ENCODE data around the gene LCNL1. TPM values are rescaled to one million over a fixed set of nuclear protein-coding genes. Genes with fewer than 3 reads are reported as not detected.
"Not testable (repeated sequence)": the region's sequence is repeated elsewhere in the genome, so short reads cannot be mapped to it uniquely, and the experiment has no call there.

LCNL1 gene
- total RNA-seq, 3 donors from 2014 or later, result not detected

- Mint-ChIP-seq H3K9me3 (no peaks in the 10 kb centered on the region), H3K27me3 (ENCODE audit: low read depth) (no peaks in the 10 kb centered on the region), H3K36me3 (ENCODE audit: insufficient read depth) (no peaks in the 10 kb centered on the region), H3K4me3 (peak overlapping the region; percentile 77), H3K4me1 (ENCODE audit: low read depth) (peaks cover 48% of the 10 kb centered on the region)
- DNase-seq (peak; percentile 71), ATAC-seq (peak; percentile 39 to 51)
Observed at GRCh38 chr9:137029058-137029936, 46.5 kb downstream of the LCNL1 start.

GRCh38 chr9:137030006-137030405 is 47.2 kb downstream of the LCNL1 start:
- DNase-seq (no peak), ATAC-seq (no peak)
- H3K9me3 Mint-ChIP-seq, result no peaks in the 10 kb centered on the region
- no peaks in the 10 kb centered on the region for H3K27me3 Mint-ChIP-seq (ENCODE audit: low read depth)
- H3K36me3 Mint-ChIP-seq (ENCODE audit: insufficient read depth), result no peaks in the 10 kb centered on the region
- peak overlapping the region; percentile 69 for H3K4me3 Mint-ChIP-seq
- H3K4me1 Mint-ChIP-seq (ENCODE audit: low read depth), result peaks cover 55% of the 10 kb centered on the region

- Mint-ChIP-seq H3K9me3 (no peaks in the 10 kb centered on the region), H3K4me3 (peak overlapping the region; percentile 69)
Observed at GRCh38 chr9:137030538-137031527, 48.0 kb downstream of the LCNL1 start.

GRCh38 chr9:137031904-137032640 is 49.3 kb downstream of the LCNL1 start, which contains the start of gene FUT7:
Gene FUT7 (minus strand): TSS chr9:137032088. CDS start chr9:137031991, 97 bp downstream.
- Mint-ChIP-seq H3K4me1 (ENCODE audit: low read depth) (peaks cover 53% of the 10 kb centered on the region), H3K4me3 (peak within 1 kb of the TSS; percentile 69)
- ATAC-seq, result no peak

More at GRCh38 chr9:137030538-137031527, 48.0 kb downstream of the LCNL1 start:
- peak; percentile 20 for DNase-seq
- no peaks in the 10 kb centered on the region for H3K36me3 Mint-ChIP-seq (ENCODE audit: insufficient read depth)
- H3K27me3 Mint-ChIP-seq (ENCODE audit: low read depth), result no peaks in the 10 kb centered on the region
- H3K4me1 Mint-ChIP-seq (ENCODE audit: low read depth), result peaks cover 58% of the 10 kb centered on the region
- ATAC-seq, result no peak

DNA sequence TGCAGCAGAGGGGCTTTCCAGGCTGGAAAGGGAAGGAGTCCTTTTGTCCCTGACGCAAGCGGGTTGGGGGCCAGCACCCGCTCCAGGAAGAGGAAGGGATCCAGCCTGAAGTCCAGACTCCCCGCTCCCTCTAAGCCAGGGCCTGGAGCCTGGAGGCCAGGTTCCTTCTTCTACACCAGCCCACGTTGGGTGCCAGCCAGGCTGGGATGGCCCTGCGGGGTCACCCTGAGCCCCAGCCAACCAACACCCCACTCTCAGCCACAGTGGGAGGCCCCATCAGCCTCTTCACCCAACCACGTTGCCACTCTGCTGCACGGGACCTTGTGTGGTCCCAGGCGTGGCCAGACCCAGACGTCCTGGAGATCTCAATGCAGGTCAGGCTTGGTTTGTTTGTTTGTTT is 50.1 kb downstream of the LCNL1 start:
- no peaks in the 10 kb centered on the region for H3K27me3 Mint-ChIP-seq (ENCODE audit: low read depth)
- DNase-seq (no peak), ATAC-seq (no peak)
- no peaks in the 10 kb centered on the region for H3K36me3 Mint-ChIP-seq (ENCODE audit: insufficient read depth)
- peak overlapping the region; percentile 11 for H3K4me3 Mint-ChIP-seq
- H3K4me1 Mint-ChIP-seq (ENCODE audit: low read depth), result peaks cover 50% of the 10 kb centered on the region
- no peaks in the 10 kb centered on the region for H3K9me3 Mint-ChIP-seq

More at GRCh38 chr9:137031904-137032640, 49.3 kb downstream of the LCNL1 start, which contains the start of gene FUT7:
- H3K27me3 Mint-ChIP-seq (ENCODE audit: low read depth), result no peaks in the 10 kb centered on the region
- no peaks in the 10 kb centered on the region for H3K9me3 Mint-ChIP-seq
- no peaks in the 10 kb centered on the region for H3K36me3 Mint-ChIP-seq (ENCODE audit: insufficient read depth)
- no peak for DNase-seq

DNA sequence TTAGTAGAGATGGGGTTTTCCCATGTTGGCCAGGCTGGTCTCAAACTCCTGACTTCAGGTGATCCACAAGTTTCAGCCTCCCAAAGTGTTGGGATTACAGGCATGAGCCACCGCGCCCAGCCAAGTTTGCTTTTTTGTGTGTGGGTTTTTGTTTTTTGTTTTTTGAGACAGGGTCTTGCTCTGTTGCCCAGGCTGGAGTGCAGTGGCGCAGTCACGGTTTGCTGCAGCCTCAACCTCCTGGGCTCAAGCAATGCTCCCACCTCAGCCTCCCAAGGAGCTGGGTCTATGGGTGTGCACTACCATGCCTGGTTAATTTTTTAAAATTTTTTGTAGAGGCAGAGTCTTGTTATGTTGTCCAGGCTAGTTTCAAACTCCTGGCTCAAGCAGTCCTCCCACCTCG is 50.7 kb downstream of the LCNL1 start:
- not testable (repeated sequence) for H3K27me3 Mint-ChIP-seq (ENCODE audit: low read depth); H3K9me3 Mint-ChIP-seq; DNase-seq; H3K4me3 Mint-ChIP-seq; ATAC-seq; H3K36me3 Mint-ChIP-seq (ENCODE audit: insufficient read depth)
- H3K4me1 Mint-ChIP-seq (ENCODE audit: low read depth), result peaks cover 50% of the 10 kb centered on the region

DNA sequence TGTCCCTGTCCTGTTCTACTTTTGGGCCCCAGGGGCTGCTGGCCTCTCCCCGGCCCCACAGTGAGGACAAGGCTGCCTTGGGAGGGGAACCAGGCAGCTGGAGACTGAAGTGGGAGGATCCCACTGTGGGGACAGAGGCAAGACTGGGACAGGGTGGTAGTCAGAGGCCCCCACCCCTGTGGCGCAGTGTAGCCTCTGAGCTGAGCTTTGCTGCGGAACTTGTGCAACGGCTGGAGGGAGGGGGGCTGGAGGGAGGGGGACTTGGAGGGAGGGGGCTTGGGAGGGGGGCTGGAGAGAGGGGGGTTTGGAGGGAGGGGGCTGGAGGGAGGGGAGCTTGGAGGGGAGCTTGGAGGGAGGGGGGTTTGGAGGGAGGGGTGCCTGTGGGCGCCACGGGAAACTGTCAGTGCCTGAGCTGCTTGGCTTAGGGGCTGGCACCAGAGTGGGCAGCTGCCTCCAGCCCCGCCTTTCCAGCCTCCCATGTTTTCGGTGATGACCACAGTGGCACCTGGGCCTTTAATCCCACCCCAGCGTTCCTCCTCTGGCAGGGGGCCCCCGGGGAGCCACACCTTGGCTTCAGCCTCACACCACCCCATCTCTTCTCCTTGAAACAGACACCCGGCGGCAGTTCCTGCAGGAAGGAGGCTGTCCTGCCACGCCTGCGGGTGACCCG is 51.4 kb downstream of the LCNL1 start:
- Mint-ChIP-seq H3K27me3 (ENCODE audit: low read depth) (no peaks in the 10 kb centered on the region), H3K4me3 (peak overlapping the region; percentile 66), H3K9me3 (no peaks in the 10 kb centered on the region), H3K36me3 (ENCODE audit: insufficient read depth) (no peaks in the 10 kb centered on the region), H3K4me1 (ENCODE audit: low read depth) (peaks cover 46% of the 10 kb centered on the region)
- no peak for DNase-seq
- ATAC-seq, result no peak

- no peaks in the 10 kb centered on the region for H3K27me3 Mint-ChIP-seq (ENCODE audit: low read depth)
- H3K9me3 Mint-ChIP-seq, result no peaks in the 10 kb centered on the region
- DNase-seq (peak; percentile 85), ATAC-seq (peak; percentile 84 to 86)
- peak overlapping the region; percentile 66 for H3K4me3 Mint-ChIP-seq
- peaks cover 41% of the 10 kb centered on the region for H3K4me1 Mint-ChIP-seq (ENCODE audit: low read depth)
- no peaks in the 10 kb centered on the region for H3K36me3 Mint-ChIP-seq (ENCODE audit: insufficient read depth)
Observed at GRCh38 chr9:137034709-137035506, 52.1 kb downstream of the LCNL1 start.

Other genes with a start within 250 kb of the LCNL1 start
- 1 to 10 TPM in 2 of 3 donors, under 1 TPM in 1; 0.82 to 2.4 (median 2.1) TPM for gene LCN10, start 240.1 kb upstream of the LCNL1 start, total RNA-seq
- gene LCN6, start 234.5 kb upstream of the LCNL1 start, total RNA-seq, result not detected
- gene LCN8, start 224.8 kb upstream of the LCNL1 start, total RNA-seq, result not detected
- gene LCN15, start 218.5 kb upstream of the LCNL1 start, total RNA-seq, result not detected
- gene TMEM141, start 191.6 kb upstream of the LCNL1 start, total RNA-seq, result 10 to 100 TPM; 49.5 to 53.0 (median 51.9) TPM
- gene CCDC183, start 186.7 kb upstream of the LCNL1 start, total RNA-seq, result under 1 TPM in 1 of 3 donors, not detected in 2; 0.49 TPM
- 100 to 1,000 TPM in 2 of 3 donors, 10 to 100 TPM in 1; 90.6 to 103 (median 100) TPM for gene RABL6, start 175.0 kb upstream of the LCNL1 start, total RNA-seq
- 1 to 10 TPM; 1.5 to 2.2 (median 1.7) TPM for gene AJM1, start 140.5 kb upstream of the LCNL1 start, total RNA-seq
- gene PHPT1, start 133.6 kb upstream of the LCNL1 start, total RNA-seq, result 100 to 1,000 TPM; 112 to 120 (median 119) TPM
- gene MAMDC4, start 130.6 kb upstream of the LCNL1 start, total RNA-seq, result 10 to 100 TPM; 10.7 to 13.9 (median 11.0) TPM
- 100 to 1,000 TPM; 330 to 366 (median 351) TPM for gene EDF1, start 116.7 kb upstream of the LCNL1 start, total RNA-seq
- gene TRAF2, start 96.5 kb upstream of the LCNL1 start, total RNA-seq, result 10 to 100 TPM; 64.3 to 73.4 (median 68.8) TPM
- gene FBXW5, start 38.3 kb upstream of the LCNL1 start, total RNA-seq, result 100 to 1,000 TPM in 1 of 3 donors, 10 to 100 TPM in 2; 84.0 to 112 (median 95.3) TPM
- gene C8G, start 37.8 kb upstream of the LCNL1 start, total RNA-seq, result 1 to 10 TPM in 2 of 3 donors, under 1 TPM in 1; 0.94 to 1.4 (median 1.2) TPM
- 1 to 10 TPM in 1 of 3 donors, under 1 TPM in 2; 0.49 to 1.2 (median 0.58) TPM for gene LCN12, start 30.7 kb upstream of the LCNL1 start, total RNA-seq
- under 1 TPM in 2 of 3 donors, not detected in 1; 0.30 to 0.51 TPM for gene PTGDS, start 5.5 kb upstream of the LCNL1 start, total RNA-seq
- 100 to 1,000 TPM; 106 to 126 (median 123) TPM for gene PAXX, start 9.4 kb downstream of the LCNL1 start, total RNA-seq
- under 1 TPM in 2 of 3 donors, not detected in 1; 0.18 to 0.54 TPM for gene CLIC3, start 13.6 kb downstream of the LCNL1 start, total RNA-seq
- 10 to 100 TPM in 2 of 3 donors, 1 to 10 TPM in 1; 9.1 to 15.3 (median 14.3) TPM for gene ABCA2, start 45.2 kb downstream of the LCNL1 start, total RNA-seq
- 1 to 10 TPM in 1 of 3 donors, under 1 TPM in 2; 0.74 to 2.4 (median 0.81) TPM for gene FUT7, start 49.1 kb downstream of the LCNL1 start, total RNA-seq
- gene NPDC1, start 63.2 kb downstream of the LCNL1 start, total RNA-seq, result 10 to 100 TPM; 15.1 to 33.0 (median 23.2) TPM
- under 1 TPM in 1 of 3 donors, not detected in 2; 0.34 TPM for gene ENTPD2, start 71.1 kb downstream of the LCNL1 start, total RNA-seq
- 1 to 10 TPM; 3.6 to 5.5 (median 4.6) TPM for gene SAPCD2, start 87.6 kb downstream of the LCNL1 start, total RNA-seq
- 1 to 10 TPM; 5.6 to 8.4 (median 7.8) TPM for gene UAP1L1, start 94.5 kb downstream of the LCNL1 start, total RNA-seq
- 10 to 100 TPM; 30.7 to 34.0 (median 33.5) TPM for gene MAN1B1, start 104.0 kb downstream of the LCNL1 start, total RNA-seq
- 100 to 1,000 TPM; 352 to 394 (median 392) TPM for gene DPP7, start 131.7 kb downstream of the LCNL1 start, total RNA-seq
- gene GRIN1, start 156.2 kb downstream of the LCNL1 start, total RNA-seq, result under 1 TPM in 2 of 3 donors, not detected in 1; 0.13 to 0.26 TPM
- under 1 TPM in 1 of 3 donors, not detected in 2; 0.18 TPM for gene LRRC26, start 187.1 kb downstream of the LCNL1 start, total RNA-seq
- not detected for gene TMEM210, start 189.1 kb downstream of the LCNL1 start, total RNA-seq
- gene ANAPC2, start 205.6 kb downstream of the LCNL1 start, total RNA-seq, result 10 to 100 TPM; 71.9 to 86.3 (median 73.3) TPM
- gene SSNA1, start 205.7 kb downstream of the LCNL1 start, total RNA-seq, result 100 to 1,000 TPM; 144 to 156 (median 150) TPM
- gene TPRN, start 217.7 kb downstream of the LCNL1 start, total RNA-seq, result 10 to 100 TPM; 15.4 to 15.6 (median 15.5) TPM
- gene TMEM203, start 222.7 kb downstream of the LCNL1 start, total RNA-seq, result 10 to 100 TPM; 42.3 to 45.1 (median 44.4) TPM
- gene NDOR1, start 222.7 kb downstream of the LCNL1 start, total RNA-seq, result 10 to 100 TPM; 45.2 to 53.7 (median 50.5) TPM
- 1 to 10 TPM; 3.3 to 6.0 (median 4.4) TPM for gene RNF208, start 239.2 kb downstream of the LCNL1 start, total RNA-seq
- under 1 TPM in 2 of 3 donors, not detected in 1; 0.46 to 0.50 TPM for gene CYSRT1, start 242.2 kb downstream of the LCNL1 start, total RNA-seq
- gene RNF224, start 244.5 kb downstream of the LCNL1 start, total RNA-seq, result not detected
- not detected for gene SLC34A3, start 247.9 kb downstream of the LCNL1 start, total RNA-seq

All from activated T-cell treated with anti-CD3 and anti-CD28 coated beads, Interleukin-2, amount 50 U/mL, for 4 hours (primary cell).